NCI-H187 (cell line): ENCODE data around the gene GSN.

Experiments
- DNase-seq, 2 experiments: peaks; one replicate each; lab custom pipeline; 2025; lab: John Stamatoyannopoulos, UW

GSN gene

DNA sequence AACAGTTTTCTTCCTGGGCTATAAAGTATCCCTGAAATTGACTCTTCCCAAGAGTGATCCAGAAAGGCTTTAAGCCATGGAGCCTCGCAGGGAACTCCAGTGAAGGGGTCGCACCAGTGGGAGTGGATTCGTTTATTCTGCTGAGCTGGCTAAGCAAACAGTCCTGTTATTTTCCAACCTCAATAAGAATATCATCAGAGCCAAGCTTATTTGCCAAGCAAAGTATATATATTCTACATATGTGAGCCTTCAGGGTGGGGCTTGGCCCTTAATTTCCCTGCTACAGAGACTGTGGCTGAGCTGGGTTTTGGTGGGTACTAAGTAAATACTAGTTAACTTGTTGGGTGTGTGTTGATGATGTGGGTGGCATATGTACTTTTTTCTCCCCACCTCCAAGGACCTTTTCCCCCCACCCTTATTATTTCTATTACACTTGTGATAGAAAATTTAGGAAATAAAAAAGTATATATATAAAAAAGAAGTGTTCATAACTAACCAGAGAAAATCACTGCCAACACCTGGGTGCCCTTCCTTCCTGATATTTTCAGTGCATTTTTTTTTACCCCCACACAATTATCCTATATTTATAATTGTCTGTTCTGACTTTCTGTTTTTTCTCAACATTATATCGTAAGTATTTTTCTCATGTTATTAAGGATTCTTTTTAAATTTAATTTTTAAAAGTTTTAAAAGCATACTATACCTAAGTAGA lies 5.3 kb downstream of the GSN start:
- DNase-seq, result no peak

DNA sequence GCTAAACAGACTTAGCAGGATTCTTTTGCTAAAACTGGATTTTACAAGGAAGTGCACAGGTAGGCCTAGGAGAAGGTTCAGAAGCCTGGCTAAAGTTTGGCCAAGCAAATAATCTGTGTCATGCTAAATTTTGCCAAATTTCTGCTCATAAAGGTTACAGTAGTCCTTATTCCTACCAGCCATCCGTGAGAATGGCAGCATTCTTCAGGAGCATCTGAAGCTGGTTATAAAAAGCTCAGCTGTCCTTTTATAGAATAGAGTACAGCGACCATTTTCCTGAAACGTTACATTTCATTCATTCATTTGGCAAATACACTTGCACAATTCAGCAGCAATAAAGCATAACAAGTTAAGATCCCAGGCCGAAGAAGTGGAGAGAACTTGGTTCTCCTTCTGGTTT lies 6.9 kb downstream of the GSN start:
- DNase-seq, result no peak

DNA sequence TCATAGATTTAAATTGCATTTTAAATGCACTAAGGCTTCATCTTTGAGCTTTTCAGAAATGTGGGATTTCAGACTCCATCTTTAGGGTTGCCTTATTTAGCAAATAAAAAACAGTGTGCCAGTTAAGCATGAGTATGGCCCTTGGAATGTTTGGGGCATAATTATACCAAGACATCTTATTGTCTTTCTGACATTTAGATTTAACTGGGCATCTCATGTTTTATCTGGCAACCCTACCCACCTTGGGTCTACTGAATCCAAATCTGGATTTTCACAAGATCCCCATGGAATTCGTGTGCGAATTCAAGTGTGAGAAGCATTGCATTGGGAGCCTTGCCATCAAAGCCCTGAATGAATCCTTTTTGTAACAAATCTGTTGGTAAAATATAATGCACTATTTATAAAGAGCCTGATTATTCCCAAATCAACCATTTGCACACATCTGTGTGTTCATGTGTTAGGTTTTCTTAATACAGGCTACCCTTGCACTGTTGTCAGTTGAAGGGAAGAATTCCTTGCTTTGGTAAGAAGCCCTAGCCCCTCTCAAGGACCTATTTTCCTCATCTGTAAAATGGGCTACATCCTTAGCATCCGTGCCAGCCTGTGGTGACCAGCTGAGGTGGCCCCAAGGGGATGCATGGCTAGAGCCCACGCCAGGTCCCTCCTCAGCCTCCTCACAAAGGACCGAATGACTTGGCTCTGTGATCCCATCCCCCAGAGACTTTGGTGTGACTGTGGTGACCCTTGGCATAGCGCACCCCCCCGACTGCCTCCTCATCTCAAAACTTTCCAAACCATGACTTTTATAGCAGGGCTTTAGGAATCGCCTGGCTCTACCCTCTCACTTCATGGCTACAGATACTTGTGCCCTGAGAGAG lies 8.1 kb downstream of the GSN start:
- DNase-seq, result no peak

GRCh38 chr9:121277026-121277425 lies 9.1 kb downstream of the GSN start:
- DNase-seq, result no peak

DNA sequence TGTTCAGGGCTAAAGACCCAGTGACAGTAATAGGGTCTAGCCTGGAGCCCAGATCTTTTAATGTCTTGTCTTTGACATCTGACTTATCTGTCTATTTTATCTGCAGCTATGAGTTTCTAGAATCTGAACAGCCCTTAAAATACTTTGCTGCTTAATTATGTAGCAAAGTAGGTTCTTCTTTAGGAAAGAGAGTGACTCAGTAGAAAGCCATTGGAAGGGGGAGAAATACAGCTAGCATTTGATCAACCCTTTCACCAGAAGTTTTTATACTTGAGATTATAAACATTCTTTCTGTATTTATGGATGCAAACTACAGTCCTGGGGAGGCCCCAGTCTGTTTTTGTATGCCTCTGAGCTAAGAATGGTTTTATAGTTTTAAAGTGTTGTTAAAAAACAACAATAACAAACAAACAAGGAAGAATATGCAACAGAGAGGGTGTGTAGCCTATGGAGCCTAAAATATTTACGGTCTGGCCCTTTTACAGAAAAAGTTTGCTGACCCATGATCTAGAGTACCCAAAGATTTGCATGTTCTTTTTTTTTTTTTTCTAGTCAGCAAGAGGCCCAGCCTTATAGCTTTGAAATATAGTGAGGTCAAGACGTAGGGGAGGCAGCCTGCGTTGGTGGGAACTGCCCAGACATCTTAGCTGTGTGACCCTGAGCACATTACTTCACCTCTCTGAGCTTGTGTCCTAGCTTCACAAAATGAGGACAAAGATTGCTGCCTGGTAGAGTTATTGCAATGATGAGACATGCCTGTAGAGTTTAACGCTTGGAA lies 9.7 kb downstream of the GSN start:
- DNase-seq, result no peak

GRCh38 chr9:121278477-121279261 lies 10.7 kb downstream of the GSN start:
- no peak for DNase-seq

DNA sequence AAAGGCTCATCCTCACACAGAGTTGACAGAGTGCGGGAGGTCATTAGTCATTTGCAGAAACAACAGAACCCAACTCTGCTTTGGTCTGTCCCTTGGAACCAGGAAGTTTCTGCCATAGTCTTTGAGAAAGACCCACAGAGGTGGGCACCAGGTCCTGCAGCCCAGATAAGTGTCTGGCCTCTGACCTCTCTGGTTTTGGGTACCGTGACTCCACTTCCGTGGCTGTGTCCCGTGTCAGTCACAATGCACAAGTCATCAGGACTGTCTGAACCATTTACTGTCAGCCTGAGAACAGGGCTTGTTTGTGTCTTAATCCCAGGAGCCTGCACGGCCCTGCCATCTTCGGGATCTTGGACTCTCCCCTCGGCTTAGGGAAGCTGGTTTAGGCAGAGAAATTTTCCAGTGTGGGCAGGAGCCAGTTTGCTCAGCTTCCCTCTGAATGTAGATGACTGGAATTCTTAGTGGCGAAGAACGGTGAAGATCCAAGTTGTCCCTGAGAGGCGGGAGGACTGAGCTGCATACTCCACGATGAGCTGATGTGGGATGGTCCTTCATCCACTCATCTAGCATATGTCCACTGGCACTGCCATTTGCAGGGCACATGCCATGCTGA lies 11.9 kb downstream of the GSN start:
- no peak for DNase-seq

- DNase-seq, result no peak
These were observed 13.0 kb downstream of the GSN start for GRCh38 chr9:121280715-121281613.

DNA sequence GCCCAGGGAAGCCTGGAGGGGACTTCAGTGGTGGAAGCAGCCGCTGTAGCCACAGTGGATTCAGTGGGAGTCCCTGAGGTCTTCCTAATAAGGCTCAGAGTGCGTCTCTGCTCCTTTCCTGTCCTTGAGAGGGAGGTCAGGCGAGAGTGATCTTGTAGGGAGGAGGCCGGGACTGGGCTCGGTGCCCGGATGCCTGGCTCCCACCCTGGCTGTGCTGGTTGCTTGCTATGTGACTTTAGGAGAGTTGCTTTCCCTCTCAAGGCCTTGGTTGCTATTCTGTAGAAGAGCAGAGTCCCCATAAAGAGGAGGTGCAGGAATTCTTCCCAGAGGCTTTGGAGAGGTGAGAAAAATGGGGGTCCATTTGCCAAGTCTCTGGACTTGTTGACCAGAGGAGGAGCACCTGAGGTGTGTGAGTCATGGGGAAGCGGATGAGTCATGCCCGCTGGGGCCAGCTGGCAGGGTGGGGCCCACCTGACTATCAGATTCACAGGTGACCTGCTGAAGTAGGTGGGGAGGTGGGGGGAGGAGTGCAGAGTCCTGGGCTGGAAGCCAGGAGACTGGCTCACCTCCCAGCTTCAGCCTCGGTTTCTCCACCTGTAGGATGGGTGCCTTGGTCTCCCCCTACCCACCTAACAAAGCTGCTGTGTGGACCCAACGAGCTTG lies 13.8 kb downstream of the GSN start:
- peak in 1 of 2 experiments; percentile 5 for DNase-seq

- no peak for DNase-seq
These were observed 14.5 kb downstream of the GSN start for GRCh38 chr9:121282277-121283079.

DNA sequence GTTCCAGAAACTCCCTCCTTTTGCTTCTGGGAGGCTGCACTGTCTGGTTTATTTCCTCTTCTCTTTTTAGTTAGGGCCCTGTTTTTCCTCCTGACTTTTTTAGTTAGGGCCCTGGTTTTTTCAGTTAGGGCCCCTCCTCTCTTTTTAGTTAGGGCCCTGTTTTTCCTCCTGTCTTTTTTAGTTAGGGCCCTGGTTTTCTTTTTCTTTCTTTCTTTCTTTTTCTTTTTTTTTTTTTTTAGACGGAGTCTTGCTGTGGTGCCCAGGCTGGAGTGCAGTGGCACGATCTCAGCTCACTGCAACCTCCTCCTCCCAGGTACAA lies 15.1 kb downstream of the GSN start:
- no peak for DNase-seq

DNA sequence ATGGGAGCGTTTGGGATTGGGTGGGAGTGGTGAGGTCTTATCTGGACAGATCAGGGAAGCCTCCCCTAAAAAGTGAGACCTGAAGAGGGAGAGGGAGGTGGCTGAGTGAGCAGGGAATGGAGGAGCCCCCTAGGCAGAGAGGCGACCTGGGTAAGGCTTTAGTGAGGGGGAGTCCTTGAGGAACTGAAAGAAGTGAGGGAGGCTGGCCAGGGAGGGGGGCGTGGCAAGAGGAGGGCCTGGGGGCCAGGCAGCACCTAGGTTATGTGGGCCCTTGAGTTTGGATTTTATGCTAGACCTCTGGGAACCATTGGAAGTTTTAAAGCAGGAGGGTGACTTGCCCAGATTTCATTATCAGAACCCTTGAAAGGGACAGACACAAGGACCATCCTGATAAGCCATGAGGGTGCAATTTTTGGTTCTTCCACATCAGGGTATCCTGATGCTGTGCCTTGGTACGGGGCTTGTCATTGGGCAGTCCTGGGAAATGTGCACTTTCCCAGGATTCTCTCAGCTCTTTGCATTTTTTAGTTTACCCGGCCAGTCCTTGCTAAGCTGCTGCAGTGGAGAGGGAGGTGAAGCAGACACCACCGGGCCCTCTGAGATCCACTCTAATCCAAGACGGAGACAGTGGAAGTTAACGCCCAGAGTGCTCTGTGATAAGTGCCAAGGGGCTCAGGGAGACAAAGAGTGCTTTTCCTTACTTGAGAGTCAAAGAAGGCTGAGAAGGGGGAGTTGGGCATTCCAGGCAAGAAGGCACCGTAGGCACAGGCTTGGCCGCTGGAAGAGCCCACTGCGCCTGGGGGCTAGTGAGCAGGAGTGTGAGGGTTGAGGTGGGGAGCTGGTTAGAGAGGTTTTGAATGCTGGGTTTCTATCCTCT lies 16.1 kb downstream of the GSN start:
- no peak for DNase-seq

DNA sequence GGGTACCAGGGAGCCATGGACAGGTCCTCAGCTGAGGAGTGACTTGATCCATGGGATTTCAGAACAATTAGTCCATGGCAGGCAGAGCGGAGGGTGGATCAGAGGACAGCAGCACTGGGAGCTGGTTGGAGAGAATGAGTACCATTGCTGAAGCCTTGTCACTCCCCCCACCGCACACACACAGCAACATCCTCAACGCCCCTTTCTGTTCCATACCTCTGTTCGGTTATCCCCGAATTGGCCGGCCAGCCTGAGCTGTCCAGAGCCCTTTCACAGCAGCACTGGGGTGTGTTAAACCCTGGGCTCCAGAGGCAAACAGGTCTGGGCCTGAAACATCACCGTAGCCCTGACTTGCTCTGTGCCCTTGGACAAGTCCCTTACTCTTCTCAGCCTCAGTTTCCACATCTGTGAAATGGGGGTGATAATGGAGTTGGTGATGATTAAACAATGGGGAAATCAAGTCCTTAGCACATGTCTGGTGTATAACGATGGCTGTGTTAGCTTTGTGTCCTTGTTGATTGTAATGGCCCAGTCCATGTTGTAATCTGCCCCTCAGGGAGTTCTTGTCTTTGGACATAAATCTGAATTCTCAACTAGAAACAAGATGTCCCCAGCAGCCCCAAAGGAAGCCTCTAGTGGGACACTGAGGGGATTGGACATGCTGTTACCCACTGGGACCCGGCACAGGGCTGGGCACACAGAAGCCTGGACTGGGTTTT lies 16.9 kb downstream of the GSN start:
- DNase-seq, result no peak

- DNase-seq, result no peak
These were observed 18.1 kb downstream of the GSN start for GRCh38 chr9:121285835-121286687.

- no peak for DNase-seq
These were observed 18.7 kb downstream of the GSN start for GRCh38 chr9:121286688-121286972.

- no peak for DNase-seq
These were observed 19.2 kb downstream of the GSN start for GRCh38 chr9:121286973-121287741.
